SK-N-SH treated with all-trans-retinoic acid at 6 μM for 48 hours (cell line): ENCODE results near the gene MED15.
A peak's percentile ranks its signal among the peaks of the same experiment; 100 is the strongest.
"Not testable (repeated sequence)": the region's sequence is repeated elsewhere in the genome, so short reads cannot be mapped to it uniquely, and the experiment has no call there.

ENCODE experiments used
- ATAC-seq: fragments of 200-7000 bp; cut with Tn5 transposase; 3 replicates; pipeline ENCODE4 v1.9.1; 2020; ENCODE audit warnings: mild to moderate bottlenecking, moderate library complexity
- BACH2 ChIP-seq: fragments of 250-450 bp; sonication (Bioruptor Pico); IDR thresholded peaks from 2 replicates; pipeline ENCODE4 v1.9.0; 2021; ENCODE audit warnings: mild to moderate bottlenecking, borderline replicate concordance
- CSDC2 ChIP-seq: fragments of 250-450 bp; sonication (Bioruptor Pico); IDR thresholded peaks from 2 replicates; pipeline ENCODE4 v1.5.0; 2020; ENCODE audit warnings: mild to moderate bottlenecking, moderate library complexity
- CSRNP3 ChIP-seq: fragments of 250-450 bp; sonication (Bioruptor Pico); IDR thresholded peaks from 2 replicates; pipeline ENCODE4 v1.5.1; 2021; ENCODE audit warnings: mild to moderate bottlenecking, moderate library complexity
- ESRRG ChIP-seq: fragments of 250-450 bp; sonication (Bioruptor Pico); IDR thresholded peaks from 2 replicates; pipeline ENCODE4 v1.6.1; 2021; ENCODE audit warnings: mild to moderate bottlenecking
- ISL1 ChIP-seq: fragments of 250-450 bp; sonication (Bioruptor Pico); IDR thresholded peaks from 2 replicates; pipeline ENCODE4 v2.1.2; 2022; ENCODE audit warnings: mild to moderate bottlenecking, moderate library complexity
- OSR1 ChIP-seq: fragments of 250-450 bp; sonication (Bioruptor Pico); IDR thresholded peaks from 2 replicates; pipeline ENCODE4 v1.8.0; 2022; ENCODE audit warnings: moderate library complexity, mild to moderate bottlenecking, inconsistent platforms
- PATZ1 ChIP-seq: fragments of 250-450 bp; sonication (Bioruptor Pico); IDR thresholded peaks from 2 replicates; pipeline ENCODE4 v1.8.0; 2020; ENCODE audit warnings: mild to moderate bottlenecking, moderate library complexity, borderline replicate concordance
- POU6F1 ChIP-seq: fragments of 250-450 bp; sonication (Bioruptor Pico); IDR thresholded peaks from 2 replicates; pipeline ENCODE4 v1.8.0; 2021; ENCODE audit warnings: low read depth, mild to moderate bottlenecking, moderate library complexity, borderline replicate concordance
- PPARA ChIP-seq: fragments of 250-450 bp; sonication (Bioruptor Pico); IDR thresholded peaks from 2 replicates; pipeline ENCODE4 v1.5.0; 2020; ENCODE audit warnings: mild to moderate bottlenecking, borderline replicate concordance
- SNAI2 ChIP-seq: fragments of 250-450 bp; sonication (Bioruptor Pico); IDR thresholded peaks from 2 replicates; pipeline ENCODE4 v1.5.0; 2020; ENCODE audit warnings: mild to moderate bottlenecking, moderate library complexity
- TCF4 ChIP-seq: fragments of 250-450 bp; sonication (Bioruptor Pico); IDR thresholded peaks from 2 replicates; pipeline ENCODE4 v1.8.0; 2021; ENCODE audit warnings: mild to moderate bottlenecking, moderate library complexity, borderline replicate concordance
- TSHZ2 ChIP-seq: fragments of 250-450 bp; sonication (Bioruptor Pico); IDR thresholded peaks from 2 replicates; pipeline ENCODE4 v1.5.0; 2020; ENCODE audit warnings: mild to moderate bottlenecking, moderate library complexity
- ZC3H10 ChIP-seq: fragments of 250-450 bp; sonication (Bioruptor Pico); IDR thresholded peaks from 2 replicates; pipeline ENCODE4 v1.5.1; 2021; ENCODE audit warnings: mild to moderate bottlenecking, moderate library complexity
- ZFP3 ChIP-seq: fragments of 250-450 bp; sonication (Bioruptor Pico); IDR thresholded peaks from 2 replicates; pipeline ENCODE4 v1.5.0; 2020; ENCODE audit warnings: mild to moderate bottlenecking, moderate library complexity
- ZFP30 ChIP-seq: fragments of 450-650 bp; formaldehyde crosslinking; IDR thresholded peaks from 2 replicates; pipeline ENCODE4 v1.5.0; 2022; ENCODE audit warnings: mild to moderate bottlenecking, moderate library complexity
- ZNF565 ChIP-seq: fragments of 450-650 bp; formaldehyde crosslinking; conservative IDR thresholded peaks from 2 replicates; pipeline ENCODE4 v1.5.0; 2020; ENCODE audit warnings: low read depth, mild to moderate bottlenecking, moderate library complexity
- ZNF70 ChIP-seq: fragments of 450-650 bp; formaldehyde crosslinking; IDR thresholded peaks from 2 replicates; pipeline ENCODE4 v1.5.0; 2020; ENCODE audit warnings: mild to moderate bottlenecking, moderate library complexity
- ZNF8 ChIP-seq: fragments of 450-650 bp; formaldehyde crosslinking; IDR thresholded peaks from 2 replicates; pipeline ENCODE4 v1.5.0; 2020; ENCODE audit warnings: mild to moderate bottlenecking, moderate library complexity
- TF ChIP-seq, protein P1 (sequence below): fragments of 250-450 bp; sonication (Bioruptor Pico); IDR thresholded peaks from 2 replicates; pipeline ENCODE4 v1.5.1; 2020; ENCODE audit warnings: low read depth, mild to moderate bottlenecking, moderate library complexity

MED15 gene

GRCh38 chr22:20590477-20591294 lies 83.3 kb downstream of the MED15 start:
- TF ChIP-seq CSDC2 (CRISPR knock-in tag) = no peak
- no peak for TF ChIP-seq CSRNP3 (CRISPR knock-in tag)
- TF ChIP-seq POU6F1 (CRISPR knock-in tag) = no peak
- peak; percentile 15 for ATAC-seq

DNA sequence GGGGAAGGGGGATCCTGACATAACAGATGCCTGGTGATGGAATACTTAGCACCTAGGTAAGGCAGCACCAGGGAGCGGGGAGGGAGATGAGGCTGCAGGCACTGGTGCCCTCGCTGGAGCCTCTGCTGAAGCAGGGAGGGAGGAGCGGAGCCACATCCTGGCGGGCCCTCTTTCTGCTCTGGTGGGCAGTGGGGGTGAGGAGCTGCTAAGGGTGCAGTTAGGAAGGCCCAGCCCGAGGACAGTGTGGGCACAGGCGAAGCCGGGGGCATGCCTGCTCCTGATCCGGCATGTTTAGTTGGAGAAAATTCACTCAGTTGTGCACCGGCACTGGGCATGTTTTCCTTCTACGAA lies 83.9 kb downstream of the MED15 start:
- TF ChIP-seq ZNF70 (CRISPR knock-in tag) = no peak
- TF ChIP-seq OSR1 (CRISPR knock-in tag) = no peak
- TF ChIP-seq ISL1 (CRISPR knock-in tag) = no peak
- TF ChIP-seq ZNF8 = no peak
- TF ChIP-seq TCF4 (CRISPR knock-in tag) = no peak
- TF ChIP-seq ZNF565 (CRISPR knock-in tag) = no peak
- TF ChIP-seq PPARA = no peak
- no peak for TF ChIP-seq ZC3H10 (CRISPR knock-in tag)
- TF ChIP-seq PATZ1 (CRISPR knock-in tag) = no peak
- no peak; the same call in 2 of the 3 replicates for ATAC-seq

DNA sequence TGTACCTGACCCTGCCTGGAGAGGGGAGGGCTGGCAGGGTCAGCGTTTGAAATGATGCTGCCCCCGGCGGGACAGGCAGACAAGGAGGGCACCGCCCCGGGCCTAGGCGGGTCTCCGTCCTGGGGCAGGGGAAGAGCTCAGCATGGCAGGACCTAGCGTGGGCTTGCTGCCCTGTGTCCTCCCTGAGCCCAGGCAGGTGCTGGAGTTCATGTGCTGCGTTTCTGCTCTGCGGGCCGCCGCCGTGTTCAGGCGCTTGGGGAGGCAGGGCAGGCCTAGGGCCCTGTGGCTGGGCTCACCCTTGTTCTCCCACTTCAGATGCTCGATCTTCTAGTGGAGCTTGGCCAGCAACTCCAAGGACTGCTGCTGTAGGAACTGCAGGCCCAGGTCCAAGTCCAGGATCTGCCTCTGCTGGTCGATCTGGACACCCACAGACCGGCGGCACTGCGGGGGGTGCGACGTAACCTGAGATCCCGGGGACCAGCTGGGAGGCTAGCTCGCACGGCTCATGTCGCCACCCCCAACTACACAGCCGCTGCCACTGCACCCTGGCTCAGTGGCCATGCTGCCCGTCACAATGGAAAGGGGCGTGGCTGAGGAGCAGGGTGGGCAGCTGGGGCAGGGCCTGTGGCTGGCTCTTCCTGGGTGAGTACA lies 84.4 kb downstream of the MED15 start:
- ATAC-seq = no peak
- no peak for TF ChIP-seq ESRRG (CRISPR knock-in tag)
- TF ChIP-seq BACH2 (CRISPR knock-in tag) = no peak
- TF ChIP-seq SNAI2 (CRISPR knock-in tag) = no peak
- no peak for TF ChIP-seq CSDC2 (CRISPR knock-in tag)
- no peak for TF ChIP-seq ZC3H10 (CRISPR knock-in tag)

- not testable (repeated sequence) for ATAC-seq
These were observed 86.6 kb downstream of the MED15 start for GRCh38 chr22:20594038-20594437.

GRCh38 chr22:20594486-20594885 lies 87.1 kb downstream of the MED15 start:
- ATAC-seq = not testable (repeated sequence)

GRCh38 chr22:20595461-20595860 lies 88.1 kb downstream of the MED15 start:
- ATAC-seq = no peak
- TF ChIP-seq ZFP3 (CRISPR knock-in tag) (no peak), PATZ1 (CRISPR knock-in tag) (no peak), TCF4 (CRISPR knock-in tag) (no peak), ESRRG (CRISPR knock-in tag) (no peak), TSHZ2 (CRISPR knock-in tag) (no peak), CSRNP3 (CRISPR knock-in tag) (no peak), OSR1 (CRISPR knock-in tag) (no peak), CSDC2 (CRISPR knock-in tag) (no peak), ZFP30 (CRISPR knock-in tag) (no peak), ZC3H10 (CRISPR knock-in tag) (no peak)
- TF ChIP-seq, protein P1, sequence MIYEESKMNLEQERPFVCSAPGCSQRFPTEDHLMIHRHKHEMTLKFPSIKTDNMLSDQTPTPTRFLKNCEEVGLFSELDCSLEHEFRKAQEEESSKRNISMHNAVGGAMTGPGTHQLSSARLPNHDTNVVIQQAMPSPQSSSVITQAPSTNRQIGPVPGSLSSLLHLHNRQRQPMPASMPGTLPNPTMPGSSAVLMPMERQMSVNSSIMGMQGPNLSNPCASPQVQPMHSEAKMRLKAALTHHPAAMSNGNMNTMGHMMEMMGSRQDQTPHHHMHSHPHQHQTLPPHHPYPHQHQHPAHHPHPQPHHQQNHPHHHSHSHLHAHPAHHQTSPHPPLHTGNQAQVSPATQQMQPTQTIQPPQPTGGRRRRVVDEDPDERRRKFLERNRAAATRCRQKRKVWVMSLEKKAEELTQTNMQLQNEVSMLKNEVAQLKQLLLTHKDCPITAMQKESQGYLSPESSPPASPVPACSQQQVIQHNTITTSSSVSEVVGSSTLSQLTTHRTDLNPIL (CRISPR knock-in tag) = no peak
